NCI-H748 treated with DMSO at 0.1 percent for 48 hours (cell line): ENCODE measurements around the gene ELMO3.

Experiments used
- DNase-seq: peaks from one replicate; lab custom pipeline; 2025; lab: John Stamatoyannopoulos, UW

The ELMO3 gene

DNA sequence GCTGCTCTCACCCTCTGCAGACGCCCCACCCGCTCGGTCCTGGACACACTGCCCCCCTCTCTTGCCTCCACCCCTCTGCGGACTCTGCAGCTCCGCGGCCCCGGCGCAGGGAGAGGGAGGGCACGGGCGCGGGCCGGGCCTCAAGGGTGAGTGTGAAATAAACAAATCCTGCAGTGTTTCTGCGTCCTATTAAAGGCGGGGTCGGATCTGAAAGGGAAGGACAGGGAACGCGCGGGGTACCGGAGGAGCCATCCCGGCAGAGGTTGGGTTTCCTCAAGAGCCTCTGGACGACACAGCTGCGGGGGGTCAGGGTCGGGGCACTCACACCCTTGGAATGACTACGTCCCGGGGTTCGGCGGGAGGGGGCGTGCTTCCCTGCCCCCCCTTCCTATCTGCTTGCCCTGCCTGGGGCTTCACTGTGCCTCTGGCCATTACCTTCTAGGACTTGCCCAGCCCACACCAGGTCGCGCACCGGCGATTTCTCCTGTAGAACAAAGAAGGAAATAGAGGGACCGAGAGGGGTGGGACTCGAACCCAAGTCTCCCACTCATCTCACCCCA, 34.9 kb upstream of the ELMO3 start:
- no peak for DNase-seq

DNA sequence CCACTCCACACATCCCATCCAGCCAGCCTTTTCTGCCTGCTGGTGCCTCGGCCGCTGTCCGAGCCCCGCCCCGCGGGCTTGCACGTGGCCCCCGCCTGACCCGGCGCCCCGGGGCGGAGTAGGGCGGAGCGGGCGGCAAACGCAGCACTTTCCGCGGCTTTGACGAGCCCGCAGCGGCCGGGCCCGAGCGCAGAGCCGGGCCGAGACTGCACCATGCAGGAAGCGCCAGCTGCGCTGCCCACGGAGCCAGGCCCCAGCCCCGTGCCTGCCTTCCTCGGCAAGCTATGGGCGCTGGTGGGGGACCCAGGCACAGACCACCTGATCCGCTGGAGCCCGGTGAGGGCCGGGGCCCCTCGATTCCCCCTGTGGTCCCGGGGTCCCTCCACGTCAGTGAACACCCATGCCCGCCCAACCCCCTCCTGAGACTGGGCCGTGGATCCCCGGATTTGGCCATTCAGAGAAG, 34.3 kb upstream of the ELMO3 start, which contains the start of gene HSF4:
Gene HSF4 (plus strand): TSS at position 147 of the 463 bp plus-strand sequence. CDS start 67 bp downstream, at position 214.
- no peak for DNase-seq

DNA sequence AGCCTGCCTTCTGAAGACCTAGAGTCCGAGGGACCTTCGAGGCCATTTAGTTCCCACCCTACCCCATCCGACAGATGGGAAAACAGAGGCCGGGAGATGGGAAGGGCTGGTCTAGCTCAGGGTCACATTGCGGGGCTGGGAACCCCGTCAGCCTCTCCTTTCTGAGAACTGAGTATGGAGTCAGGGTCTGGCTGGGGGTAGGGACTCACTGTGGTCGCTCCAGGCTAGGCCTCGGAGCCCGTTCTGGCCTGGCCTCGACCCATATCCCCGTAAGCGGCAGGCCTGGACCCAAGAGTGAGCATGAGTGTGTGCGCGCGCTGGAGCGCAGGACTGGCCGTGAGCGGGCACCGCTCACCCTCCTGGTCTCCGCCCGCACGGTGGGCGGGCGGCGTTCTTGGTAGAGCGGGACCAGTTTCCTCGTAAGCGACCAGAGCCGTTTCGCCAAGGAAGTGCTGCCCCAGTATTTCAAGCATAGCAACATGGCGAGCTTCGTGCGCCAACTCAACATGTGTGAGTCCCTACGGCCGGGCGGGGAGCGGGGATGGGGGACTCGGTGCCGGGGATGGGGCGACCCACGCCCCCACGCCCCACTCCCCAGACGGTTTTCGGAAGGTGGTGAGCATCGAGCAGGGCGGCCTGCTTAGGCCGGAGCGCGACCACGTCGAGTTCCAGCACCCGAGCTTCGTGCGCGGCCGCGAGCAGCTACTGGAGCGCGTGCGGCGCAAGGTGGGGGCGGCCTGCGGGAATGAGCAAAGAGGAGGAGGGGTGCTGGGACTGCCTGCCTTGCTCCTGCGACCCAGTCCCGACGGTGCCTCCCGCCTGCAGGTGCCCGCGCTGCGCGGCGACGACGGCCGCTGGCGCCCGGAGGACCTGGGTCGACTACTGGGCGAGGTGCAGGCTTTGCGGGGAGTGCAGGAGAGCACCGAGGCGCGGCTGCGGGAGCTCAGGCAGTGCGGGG, 33.5 kb upstream of the ELMO3 start:
- DNase-seq: no peak

DNA sequence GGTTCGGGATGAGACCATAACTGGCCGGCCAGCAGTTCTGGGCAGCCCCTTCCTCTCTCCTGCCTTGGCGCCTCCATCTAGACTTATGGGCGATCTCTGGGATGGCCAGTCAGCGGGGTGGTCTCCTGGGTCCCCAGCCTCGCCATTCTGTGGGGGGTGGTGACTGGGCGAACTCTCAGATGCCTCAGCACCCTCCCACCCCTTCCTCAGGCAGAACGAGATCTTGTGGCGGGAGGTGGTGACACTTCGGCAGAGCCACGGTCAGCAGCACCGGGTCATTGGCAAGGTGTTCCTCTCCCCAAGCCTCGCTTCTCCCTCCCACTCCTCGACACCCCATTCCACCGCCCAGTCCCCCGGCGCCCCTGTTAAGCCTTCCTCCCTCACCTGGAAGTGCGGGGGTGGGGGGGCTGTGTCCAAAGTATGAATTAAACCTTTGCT, 32.8 kb upstream of the ELMO3 start:
- DNase-seq: no peak

DNA sequence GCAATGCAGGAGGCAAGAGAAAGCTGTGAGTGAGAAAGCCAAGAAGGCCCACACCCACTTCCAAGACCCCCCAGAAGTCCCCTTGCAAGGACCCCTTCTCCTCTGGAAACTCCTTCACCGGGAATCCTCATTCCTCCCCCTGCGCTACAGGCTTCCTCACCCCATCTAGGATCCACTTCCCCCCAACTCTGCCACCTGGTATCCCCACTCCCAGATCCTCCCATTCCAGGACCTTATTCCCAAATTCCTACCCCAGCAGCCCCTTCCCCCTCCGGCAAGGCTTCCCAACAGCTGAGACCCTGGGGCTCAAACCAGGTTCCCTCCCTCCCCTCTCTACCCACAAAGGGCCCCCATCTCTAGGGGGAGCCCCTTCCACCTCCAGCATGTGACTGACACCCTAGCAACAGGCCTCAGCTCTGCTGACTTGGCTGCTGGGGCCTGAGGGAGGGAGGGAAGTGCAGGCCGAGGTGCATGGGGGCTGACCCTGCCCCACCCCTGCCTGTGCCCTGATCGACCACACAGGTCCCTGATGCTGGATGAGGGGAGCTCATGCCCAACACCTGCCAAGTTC, 32.2 kb upstream of the ELMO3 start:
- no peak for DNase-seq

DNA sequence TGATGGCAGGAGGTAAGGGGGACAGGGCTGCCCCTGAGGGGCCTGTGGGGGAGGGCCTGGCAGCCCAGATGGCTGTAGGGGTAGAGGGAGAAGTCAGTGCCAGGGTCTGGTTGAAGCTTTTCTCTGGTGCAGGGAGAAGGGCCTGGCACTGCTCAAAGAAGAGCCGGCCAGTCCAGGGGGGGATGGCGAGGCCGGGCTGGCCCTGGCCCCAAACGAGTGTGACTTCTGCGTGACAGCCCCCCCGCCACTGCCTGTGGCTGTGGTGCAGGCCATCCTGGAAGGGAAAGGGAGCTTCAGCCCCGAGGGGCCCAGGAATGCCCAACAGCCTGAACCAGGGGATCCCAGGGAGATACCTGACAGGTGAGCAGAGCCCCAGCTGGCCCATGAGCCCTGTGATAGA, 31.3 kb upstream of the ELMO3 start:
- no peak for DNase-seq

DNA sequence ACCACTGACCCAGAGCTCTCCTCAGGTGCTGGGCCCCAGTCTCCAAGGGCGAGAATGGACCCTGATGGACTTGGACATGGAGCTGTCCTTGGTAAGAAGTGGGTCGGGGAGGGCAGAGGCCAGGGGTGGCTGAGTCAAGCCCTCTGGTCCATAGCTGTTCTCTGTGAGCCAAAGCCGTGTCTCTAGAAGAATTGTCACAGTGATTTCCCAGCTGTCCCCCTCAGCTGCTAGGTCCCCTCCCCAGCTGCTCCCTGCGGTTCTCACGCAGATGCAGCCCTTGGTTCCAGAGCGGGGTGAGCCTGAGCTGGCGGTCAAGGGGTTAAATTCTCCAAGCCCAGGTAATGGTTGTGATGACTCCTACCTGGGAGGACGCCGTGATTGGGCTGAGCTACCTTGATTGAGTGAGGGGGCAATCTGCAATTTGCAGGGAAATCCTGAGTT, 29.9 kb upstream of the ELMO3 start:
- DNase-seq: no peak

DNA sequence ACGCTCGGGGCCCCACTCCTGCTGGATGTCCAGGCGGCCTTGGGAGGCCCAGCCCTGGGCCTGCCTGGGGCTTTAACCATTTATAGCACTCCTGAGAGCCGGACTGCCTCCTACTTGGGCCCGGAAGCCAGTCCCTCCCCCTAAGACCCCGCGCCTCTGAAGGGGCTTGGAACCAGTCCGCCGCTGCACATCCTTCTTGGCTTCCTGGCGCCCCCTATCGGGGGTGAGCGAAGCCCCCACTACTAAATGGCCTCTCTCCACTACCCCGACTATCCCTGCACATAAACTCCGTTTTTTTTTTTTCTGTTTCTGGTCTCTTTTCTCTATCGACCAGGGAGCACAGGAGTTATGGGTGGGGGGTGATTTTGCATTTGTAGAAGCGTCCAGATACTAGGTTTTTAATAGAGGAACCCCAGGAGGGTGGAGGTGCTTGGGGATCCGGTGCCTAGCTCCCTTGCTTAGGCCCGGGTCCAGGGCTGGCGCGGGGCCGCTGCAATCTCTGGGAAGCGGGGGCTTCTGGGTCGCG, 29.2 kb upstream of the ELMO3 start:
- DNase-seq: no peak

DNA sequence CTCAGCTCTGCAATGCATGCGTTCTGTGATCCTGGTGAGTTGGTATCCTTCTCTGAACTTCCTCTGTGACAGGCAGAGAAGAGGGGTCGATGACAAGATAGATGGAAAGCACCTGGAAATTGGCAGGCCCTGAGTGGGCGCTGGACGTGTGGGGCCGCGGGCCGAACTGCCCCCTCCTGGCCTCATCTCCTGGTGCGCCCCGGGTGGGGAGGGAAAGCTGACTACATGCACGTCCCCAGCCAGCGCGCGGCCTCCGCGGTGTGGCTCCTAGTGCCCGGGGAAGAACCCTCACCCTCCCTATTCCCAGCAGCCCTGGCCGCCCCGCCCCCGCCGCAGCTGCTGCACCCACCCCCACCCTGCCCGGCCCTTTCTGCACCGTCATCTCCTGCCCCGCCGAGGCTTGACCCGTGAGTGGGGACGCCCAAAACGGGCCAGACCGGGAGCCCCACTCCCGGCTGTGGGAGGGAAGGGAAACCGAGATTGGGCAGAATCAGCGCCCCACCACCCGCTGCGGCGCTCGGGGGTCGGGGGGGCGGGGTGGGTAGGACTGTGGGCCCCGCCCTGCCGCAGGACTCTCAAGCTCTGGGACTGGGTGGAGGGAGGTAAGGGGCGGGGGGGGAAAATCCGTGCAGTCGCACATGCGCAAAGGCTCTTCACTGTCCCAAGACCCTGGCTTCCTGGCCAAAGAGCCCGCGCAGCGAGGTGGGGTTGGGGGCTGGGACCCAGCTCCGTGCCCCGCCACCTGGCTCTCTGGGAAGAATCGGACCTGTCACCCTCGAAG, 28.6 kb upstream of the ELMO3 start, which contains the start of gene NOL3:
Gene NOL3 (plus strand): TSS at position 371 of the 781 bp plus-strand sequence.
- DNase-seq: peak; percentile 56

DNA sequence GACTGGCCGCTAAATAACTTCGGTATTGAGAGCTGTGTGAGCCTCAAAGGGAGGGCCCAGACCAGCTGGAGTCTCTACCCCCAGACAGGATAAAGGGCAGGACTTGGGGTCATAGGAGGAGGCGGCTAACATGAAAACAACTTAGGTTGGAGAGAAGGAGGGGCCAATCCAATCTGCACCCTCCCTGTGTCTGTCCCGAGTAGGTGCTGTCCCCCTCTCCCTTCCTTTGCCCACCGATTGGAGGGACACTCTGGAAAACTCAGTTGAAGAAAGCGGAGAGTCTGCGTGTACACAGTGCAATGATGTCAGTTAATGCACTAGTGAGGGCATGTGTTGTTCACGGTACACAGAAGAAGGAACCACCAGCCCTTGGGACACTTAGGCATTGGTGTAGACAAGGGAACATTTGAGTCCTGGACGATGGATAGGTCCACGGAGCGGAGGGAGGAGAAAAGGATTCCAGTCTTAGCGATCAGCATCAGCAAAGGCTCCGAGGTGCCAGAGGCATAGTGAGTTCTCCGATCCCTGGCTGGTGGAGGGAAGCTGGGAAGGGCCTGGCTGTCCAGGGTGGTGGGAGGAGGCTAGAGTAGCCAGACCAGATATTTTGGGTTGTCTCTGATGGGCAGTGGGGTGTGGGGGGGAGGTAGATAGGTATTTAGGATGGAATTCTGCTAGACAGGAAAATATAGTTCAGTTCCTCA, 27.8 kb upstream of the ELMO3 start:
- DNase-seq: no peak

DNA sequence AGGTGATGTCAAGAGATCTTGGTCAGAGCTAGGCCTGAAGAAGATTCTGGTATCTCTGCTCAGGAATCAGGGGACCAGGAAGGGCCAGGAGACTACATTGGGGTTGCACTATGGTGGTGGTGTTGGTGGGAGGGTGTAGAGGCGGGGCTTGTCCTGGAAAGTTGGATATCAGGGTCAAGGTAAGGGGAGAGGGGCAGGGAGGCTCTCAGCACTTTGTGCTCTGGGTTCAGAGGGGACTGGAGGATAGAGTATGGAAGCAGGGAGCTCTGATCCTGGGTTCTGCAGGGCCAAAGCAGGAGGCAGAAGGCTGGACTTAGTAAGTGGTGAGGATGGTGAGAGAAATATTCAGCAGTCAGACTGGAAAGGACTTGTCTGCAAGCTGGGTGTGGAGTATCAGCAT, 25.6 kb upstream of the ELMO3 start:
- no peak for DNase-seq

DNA sequence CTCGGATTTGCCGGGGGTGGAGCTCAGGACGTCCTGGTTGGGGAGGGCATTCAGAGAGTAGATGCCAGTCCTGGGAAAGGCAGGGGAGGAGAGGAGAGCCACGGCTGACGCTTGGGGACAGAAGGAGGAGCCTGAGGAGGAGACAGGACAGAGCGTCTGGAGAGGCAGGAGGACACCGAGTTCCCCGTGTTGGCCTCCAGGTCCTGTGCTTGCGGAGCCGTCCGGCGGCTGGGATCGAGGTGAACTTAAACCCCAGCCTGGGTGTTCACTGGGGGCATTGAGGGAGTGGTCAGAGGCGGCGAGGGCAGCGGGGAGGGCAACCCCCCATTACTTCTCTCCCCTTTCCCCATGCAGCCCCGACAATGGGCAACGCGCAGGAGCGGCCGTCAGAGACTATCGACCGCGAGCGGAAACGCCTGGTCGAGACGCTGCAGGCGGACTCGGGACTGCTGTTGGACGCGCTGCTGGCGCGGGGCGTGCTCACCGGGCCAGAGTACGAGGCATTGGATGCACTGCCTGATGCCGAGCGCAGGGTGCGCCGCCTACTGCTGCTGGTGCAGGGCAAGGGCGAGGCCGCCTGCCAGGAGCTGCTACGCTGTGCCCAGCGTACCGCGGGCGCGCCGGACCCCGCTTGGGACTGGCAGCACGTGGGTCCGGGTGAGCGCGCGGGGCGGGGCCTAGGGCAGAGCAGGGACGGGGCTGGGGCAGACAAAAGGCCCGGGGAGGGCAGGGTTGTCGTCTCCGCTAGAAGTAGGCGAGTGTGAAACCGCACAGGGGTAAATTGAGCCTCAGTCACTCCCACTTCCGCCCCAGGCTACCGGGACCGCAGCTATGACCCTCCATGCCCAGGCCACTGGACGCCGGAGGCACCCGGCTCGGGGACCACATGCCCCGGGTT, 24.9 kb upstream of the ELMO3 start:
- peak; percentile 42 for DNase-seq

DNA sequence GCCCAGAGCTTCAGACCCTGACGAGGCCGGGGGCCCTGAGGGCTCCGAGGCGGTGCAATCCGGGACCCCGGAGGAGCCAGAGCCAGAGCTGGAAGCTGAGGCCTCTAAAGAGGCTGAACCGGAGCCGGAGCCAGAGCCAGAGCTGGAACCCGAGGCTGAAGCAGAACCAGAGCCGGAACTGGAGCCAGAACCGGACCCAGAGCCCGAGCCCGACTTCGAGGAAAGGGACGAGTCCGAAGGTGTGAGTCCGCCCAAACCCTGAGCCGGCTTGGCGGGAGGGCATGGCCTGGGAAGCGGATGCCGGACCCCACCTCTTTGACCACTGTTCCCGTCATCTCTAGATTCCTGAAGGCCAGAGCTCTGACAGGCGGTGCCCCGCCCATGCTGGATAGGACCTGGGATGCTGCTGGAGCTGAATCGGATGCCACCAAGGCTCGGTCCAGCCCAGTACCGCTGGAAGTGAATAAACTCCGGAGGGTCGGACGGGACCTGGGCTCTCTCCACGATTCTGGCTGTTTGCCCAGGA, 24.2 kb upstream of the ELMO3 start:
- DNase-seq: no peak

DNA sequence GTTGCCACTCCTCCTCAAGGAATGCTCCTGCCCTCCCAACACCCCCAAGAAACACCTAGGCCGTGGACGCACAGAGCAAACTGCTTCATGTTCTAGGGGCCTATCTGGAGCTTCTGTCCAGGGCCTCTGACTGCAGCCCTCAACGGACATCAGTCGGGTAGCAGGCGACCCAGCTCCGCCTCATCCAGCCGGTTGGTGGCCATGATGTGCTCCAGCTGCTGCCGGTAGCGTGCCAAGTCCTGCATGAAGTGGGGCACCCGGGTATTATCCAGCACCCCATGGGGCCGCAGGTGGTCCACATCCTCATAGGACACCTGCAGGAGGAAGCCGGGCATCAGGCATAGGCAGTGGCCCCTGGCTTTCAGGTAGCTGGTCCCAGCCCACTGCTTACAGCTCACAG, 22.3 kb upstream of the ELMO3 start:
- DNase-seq: no peak

DNA sequence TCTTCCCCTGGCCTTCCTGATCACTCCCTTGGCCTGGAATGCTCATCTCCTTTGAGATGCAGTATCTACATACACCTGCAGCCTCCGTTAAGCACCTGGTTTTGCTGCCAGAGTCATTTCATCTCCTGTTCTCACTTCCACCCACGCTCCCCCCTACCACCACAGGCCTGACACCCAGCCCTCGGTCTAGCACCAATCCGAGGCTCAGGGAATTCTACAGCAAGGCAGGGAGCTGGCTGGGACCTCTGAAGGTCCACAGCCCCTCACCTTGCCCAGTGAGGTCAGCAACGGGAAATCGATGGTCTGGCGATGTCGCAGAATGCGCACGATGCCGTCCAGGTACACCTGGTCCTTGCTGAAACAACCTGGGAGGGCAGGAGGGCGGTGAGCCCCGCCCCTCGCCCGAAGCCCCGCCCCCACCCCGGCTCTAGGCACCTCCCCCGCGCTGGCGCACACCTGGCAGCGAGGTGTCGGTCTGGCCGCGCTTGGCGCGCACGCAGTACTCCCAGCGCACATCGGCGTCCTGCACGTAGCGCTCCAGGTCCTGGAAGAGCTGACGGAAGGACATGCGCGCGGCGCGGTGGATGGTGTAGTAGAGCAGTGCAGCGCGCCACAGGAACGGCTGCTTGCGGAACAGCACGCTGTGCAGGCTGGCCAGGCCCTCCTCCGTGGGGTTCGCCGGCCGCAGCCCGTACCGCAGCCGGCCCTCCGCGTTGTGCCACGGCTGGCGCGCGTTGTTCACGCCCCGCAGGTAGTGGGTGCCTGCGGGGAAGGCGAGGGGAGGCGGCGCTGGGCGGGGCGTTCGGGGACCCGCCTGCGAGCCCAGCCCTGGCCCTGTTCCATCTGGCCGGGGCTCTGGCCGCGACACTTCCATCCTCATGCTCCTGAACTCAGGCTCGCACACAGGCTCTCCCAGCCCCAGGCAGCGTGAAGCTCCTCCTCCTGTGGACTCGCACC, 20.9 kb upstream of the ELMO3 start:
- peak; percentile 72 for DNase-seq

DNA sequence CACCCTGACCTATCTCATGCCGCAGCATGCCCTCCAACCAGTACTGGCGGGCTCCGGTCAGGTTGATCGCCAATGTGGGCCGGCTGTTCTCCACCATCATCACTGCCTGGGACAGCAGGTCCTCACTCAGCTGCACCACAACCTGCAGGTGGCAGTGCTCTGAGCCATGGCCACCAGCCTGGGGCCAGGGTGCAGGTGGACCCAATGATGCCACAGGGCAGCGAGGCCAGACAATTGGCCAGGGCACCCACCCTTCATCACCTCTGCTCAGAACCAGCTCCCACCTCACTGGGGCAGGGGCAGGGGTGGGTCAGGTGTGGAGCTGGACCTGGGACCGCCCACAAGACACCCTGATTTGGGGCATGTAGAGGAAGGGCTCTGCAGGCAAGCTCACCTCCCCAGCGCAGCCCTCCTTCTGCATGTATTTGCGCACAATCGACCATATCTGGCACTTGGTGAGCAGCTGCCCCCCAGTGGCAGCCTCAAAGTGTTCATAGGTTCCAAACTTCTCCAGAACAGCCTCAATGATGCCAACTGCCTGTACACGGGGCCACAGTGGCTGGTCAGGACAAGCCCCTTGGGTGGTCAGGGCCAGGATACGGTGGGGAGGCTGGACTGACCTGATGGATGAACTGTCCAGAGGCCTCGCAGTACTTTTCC, 19.4 kb upstream of the ELMO3 start:
- no peak for DNase-seq

DNA sequence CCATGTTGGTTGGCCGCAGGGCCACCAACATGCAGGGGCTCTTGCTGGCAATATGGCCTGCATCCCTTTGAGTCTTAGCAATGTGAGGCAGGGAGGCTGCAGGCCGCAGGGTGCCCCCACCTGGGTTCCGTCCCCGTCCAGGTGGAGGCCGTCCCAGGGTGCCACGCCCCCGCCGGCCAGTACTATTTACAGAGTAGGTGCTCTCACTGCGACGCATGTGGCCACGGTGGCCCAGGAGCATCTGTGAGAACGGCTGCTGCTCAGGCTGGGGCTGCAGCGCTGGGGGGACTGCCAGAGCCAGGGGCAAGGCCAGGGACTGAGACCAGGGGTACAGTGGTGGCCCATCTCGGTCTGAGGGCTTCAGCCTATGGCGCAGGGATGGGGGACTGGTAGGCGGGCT, 18.8 kb upstream of the ELMO3 start:
- no peak for DNase-seq

DNA sequence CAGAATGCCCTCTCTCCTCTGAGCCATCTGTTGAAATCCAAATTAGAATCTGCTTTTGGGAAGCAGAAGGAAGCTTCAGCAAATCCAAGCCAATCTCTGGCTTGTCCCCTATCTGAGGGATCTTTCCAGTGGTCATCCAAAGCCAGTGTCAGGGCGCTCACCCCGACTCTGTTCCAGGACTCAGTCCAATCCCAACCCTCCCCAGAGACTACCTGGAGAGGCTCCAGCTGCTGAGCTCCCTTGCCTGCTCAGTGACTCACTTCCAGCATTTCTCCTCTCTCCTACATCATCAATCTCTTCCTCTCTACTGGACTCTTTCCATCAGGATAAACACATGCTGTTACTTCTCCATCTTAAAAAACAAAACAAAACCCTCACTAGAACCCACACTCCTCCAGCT, 17.6 kb upstream of the ELMO3 start:
- DNase-seq: no peak
